Activated naive CD4-positive, alpha-beta T cell (primary cell): ENCODE results near the gene SLC9A9.

ENCODE experiments used
- DNase-seq, 4 experiments: peaks; one replicate each; lab custom pipeline; 2025; lab: John Stamatoyannopoulos, UW

SLC9A9 gene

DNA sequence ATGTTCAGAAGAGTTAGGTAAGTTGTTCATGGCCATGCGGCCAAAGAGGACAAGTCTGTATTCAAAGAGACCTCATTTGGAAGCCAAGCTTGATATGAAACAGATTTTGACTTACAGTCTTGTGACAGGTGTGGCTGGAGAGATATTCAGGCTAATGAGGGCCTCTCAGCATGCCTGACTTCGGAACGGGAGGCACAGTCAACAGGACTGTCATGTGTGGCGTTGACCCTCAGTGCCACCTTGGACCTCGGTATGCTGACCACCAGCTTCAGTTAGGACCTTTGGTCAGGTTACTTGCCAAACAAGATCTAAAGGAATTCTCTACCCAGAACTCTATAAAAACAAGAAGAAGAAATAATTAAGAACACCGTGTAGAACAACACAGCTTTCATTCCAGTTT is 604.6 kb downstream of the SLC9A9 start:
- no peak for DNase-seq

DNA sequence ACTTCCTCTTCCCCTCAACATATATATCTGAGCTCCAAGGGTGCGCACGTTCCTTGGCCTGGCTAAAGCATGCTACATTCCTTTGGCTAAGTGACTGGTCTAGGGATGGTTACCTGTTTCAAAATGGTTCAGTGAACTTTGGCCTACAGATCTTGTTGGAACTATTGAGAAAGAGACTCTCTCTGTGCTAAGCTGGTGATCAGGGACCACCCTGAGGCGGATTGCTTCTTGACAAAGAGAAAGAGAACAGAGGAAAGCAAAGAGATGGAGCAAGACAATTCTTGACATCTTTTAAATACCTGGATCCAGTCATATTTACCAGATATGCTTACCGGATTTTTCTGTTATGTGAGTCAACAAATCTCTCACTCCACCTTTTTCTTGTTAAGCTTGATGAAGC is 605.6 kb downstream of the SLC9A9 start:
- no peak for DNase-seq

DNA sequence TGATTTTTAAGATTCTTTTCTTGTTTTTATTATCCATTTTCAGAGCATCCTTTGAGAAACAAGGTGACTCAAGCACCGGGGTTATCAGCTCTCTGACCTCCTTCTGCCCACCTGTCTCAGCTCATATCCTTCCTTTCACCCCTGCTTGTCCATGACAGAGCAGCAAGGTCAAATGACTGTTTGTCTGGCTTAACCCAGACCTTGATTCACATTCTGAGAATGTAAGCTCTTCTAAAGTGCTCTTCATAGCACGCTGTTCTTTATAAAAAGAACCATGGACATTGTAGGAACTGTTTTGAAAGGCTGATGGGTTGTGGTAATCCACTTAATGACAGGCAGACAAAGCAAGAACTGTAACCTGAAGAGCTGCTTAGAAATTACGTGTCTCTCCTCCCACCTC is 606.2 kb downstream of the SLC9A9 start:
- no peak for DNase-seq

DNA sequence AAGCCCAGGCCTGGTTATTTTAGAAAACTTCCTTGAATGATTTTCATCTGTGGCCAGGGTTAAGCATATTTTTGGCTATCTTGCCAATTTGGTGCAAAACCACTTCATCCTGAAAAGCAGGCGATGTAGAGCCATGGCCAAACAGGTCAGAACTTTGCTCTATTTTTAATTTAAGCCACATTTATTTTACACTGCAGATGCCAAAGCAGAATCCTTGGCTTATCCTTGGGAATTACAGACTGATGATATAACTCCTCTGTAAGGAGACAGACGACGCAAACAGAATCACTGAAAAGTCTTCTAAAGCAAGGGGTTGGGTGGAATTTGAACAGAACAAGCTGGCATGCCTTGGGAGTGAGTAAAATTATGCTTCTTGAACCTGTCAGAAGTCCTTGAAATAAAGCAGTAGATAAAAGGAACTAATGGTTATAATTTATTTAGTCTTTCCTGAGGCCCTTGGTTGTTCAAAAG is 606.8 kb downstream of the SLC9A9 start:
- DNase-seq: no peak

DNA sequence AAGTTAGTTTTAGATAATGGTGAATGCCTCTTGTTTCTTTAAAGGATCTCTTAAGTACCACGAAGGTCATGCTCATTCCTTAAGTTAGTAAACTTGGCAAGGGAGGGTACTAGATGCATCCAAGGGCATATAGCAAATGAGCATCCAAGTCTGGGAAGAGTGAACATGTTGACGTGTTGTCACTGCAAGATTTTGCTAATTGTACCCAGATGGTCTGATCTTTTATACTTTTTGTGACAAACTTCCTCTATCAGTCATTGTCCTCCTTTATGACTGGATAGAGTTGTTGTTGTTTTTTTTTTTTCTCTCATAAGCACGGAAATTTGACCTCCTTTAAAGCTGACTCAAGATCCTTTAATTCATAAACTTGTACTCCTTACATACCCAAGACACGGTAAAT is 607.4 kb downstream of the SLC9A9 start:
- DNase-seq: no peak

DNA sequence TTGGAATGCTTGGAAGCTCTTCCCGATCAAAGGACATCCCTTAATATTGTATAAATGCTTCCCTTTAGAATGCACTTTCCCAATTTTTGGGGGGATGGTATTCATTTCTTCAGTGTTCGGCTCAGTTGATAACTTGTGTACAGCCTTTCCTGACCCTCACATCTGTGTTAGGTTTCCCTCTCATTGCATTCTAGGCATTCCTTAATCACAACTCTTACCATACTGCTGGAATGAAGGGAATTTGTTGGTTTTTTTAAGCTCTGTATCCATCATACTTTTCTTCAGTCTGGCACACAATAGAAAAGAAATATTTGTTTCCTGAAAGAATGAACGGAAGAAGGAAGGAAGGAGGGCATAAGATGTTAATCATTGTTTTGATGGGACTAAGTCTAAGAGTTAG is 609.2 kb downstream of the SLC9A9 start:
- DNase-seq: no peak

DNA sequence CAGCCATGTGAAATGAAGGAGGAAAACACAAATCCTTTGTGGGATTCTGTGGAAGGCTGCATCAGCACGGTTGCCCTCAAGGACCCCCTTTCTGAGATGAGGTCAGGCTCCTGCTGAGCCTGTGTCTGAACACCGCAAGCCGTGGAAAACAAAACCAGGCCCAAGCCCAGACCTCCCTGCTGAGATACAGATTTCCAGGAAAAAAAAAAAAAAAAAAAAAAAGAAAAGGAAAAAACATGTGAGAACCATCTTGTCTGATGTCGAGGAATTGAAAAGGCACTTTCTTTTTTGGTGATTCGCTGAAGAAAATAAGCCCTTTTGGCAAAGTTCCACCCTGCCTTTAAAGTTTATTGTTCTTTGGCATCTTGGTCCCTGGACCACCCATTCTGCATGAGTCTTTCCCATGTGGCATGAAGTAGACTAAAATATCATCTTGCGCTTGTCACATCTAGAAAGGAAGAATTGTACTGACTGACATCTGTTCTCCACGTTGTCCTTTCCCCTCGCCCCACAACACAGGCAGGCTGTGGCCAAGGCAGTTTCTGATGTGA is 611.1 kb downstream of the SLC9A9 start:
- no peak for DNase-seq

DNA sequence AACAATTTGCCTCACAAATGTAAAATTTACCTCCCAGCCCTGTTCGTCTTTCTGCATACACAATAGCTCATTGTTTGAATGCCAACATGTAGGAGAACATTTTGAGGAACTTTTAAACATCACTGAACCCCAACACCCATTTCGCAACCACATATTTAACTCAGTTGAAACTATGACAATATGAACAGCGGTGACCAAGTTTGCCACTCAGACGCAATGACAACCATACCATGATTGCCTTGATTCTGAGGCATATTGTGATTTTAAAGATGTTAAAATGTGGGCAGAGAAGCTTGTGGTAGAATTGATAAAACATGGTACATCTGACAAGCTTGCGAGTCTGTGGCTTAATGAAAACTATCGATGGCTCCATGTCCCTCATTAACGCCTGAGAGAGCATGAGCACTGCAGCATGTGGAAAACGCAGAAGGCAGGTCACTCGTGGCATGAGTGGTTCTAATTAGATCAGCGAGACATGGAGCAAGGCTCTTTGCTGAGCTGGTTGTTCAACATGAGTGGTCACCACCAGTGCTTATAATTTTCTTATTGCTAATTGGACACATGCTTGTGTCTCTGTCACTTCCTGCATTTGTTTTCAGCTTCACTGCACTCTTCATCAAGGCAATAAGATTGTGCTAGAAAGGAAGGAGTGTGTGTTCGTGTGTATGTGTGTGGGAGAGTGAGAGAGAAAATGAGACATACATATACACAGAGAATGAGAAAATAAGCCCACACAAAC is 611.9 kb downstream of the SLC9A9 start:
- DNase-seq: no peak

DNA sequence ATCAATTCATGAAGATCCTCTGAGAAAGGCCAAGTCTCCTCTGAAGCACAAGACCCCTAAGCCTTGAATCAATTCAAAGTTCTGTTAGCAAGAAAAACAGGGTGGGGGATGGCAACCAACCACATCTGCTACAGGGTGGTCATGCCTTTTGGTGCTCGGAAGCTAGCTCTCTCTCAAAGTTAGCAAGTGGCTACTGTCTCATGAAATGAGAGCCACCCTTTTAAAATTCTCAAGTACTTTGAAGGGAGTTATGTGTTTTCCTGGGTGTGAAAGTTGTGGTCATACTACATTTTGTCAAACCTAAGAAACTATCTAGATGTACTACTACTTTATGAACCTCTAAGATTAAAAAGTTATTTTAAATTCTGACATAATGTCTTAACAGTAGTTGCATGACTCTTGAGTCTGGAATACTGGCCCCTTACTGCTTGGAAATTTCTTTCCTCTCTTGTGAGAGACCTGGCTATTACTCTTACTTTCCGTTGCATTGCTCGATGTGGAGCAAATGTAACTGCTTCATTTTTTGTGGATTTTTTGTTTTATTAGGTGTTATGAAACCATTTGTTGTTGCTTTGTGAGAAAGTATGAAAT is 612.6 kb downstream of the SLC9A9 start:
- DNase-seq: no peak

DNA sequence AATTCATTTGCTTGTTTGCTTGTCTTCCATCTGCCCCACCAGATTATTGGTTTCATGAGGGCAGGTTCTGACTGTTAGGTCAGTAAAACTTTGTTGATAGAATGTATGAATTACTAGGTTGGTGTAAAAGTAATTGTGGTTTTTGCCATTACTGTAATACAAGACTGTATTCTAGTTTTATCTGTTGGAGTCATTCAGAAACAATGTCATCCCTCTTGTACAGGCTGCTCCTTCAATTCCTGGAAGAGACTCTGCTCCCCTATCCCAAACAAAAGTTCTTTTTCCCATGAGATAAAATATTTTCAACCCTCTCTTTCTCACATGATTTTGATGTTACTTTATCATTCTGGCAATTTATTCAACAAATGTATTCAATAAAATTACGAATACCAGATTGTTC is 613.7 kb downstream of the SLC9A9 start:
- no peak for DNase-seq

DNA sequence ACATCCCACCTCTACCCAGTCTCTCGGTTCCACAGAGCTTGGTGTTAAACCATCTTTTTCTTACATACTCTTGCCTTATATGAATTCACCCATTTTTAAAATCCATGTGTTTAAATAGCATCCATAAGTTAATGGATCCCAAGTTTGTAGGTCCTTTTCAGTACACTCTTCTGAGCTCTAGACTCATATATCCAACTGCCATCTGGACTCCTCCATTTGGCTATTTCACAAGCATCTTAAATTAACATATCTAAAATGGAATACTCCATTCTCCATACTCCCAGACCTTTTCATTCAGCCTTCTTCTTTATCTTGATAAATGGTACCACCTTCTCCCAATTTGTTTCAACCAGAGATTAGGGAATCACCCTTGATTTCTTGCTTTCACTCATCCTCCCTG is 615.3 kb downstream of the SLC9A9 start:
- no peak for DNase-seq

DNA sequence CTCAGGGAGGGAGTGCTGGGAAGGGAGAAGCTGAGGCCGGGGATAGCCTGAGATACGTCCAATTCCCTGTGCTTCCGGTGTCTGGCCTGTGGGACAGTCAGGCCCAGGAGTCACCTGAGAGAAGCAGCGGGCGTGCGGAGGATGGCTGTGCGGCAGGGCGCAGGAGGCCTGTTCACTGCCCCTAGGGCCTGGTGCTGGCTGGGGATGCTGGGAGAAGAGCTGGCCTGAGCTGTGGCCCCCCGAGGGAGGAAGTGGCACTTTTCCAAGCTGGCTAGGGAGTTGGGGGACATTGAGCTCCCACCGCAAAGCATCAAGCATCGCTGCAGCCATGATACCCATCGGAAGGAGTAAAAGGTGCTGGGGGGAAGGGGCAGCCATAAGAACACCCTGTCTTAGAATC is 619.9 kb downstream of the SLC9A9 start:
- DNase-seq: no peak

DNA sequence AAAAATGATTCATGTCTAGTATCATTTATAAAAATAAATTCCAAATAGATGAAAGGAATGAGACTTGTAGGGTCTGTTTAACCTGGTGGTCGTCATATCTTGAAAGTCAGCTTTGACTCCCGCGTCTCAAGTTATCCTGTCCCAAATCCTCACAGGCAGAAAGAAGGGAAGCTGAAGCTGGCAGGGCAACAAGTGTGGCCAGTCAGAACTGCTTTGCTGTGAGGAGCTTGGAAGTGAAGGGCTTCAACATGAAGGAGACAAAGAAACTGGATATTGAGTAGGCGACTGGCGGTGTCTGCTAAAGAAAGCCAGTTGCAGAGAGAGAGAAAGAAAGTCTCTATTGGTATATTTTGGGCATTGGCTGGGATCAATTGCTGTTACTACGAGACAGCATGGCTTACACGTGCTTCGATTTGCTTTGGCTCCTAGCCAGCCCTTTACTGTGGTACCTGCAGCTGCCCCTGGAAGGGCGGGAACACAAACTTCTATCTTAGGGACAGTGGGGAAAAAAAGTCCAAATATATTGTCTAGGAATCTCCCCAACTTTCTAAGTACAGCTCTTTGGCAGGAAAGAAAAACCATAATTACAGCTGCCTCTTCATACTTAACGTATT is 621.5 kb downstream of the SLC9A9 start:
- no peak for DNase-seq

DNA sequence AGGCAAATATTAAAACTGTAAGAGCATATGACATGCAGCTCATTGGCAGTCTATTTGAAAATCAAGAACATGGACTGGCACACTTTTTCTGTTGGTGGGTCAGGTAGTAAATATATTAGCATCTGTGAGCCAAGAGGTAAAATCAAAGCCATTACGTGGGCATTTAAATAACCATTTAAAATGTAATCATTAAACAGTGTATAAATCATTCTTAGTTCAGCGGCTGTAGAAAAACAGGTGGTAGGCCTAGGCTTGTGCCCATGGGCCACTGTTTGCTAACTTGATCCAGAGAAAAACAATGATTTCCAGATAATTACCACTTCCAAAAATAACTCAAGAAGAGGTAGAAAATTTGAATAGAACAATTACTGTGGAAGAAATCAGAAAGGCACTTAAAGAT is 623.6 kb downstream of the SLC9A9 start:
- no peak for DNase-seq

DNA sequence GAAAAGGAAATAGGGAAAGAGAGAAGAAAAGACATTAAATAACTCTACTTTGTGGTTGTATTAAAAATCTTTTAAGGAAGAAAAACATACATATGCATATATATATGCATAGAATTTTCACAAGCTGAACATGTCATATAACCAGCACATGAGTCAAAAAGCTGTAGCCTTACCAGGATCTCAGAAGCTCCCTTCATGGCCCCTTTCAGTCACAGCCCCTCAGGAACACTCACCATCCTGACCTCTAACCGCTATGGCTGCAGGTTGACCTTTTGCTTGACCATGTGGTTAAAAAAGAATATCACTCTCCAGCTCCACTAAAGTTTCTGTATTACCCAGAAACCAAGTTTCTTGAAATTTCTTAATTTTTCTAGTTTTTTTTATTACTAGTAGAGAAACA is 625.3 kb downstream of the SLC9A9 start:
- no peak for DNase-seq

DNA sequence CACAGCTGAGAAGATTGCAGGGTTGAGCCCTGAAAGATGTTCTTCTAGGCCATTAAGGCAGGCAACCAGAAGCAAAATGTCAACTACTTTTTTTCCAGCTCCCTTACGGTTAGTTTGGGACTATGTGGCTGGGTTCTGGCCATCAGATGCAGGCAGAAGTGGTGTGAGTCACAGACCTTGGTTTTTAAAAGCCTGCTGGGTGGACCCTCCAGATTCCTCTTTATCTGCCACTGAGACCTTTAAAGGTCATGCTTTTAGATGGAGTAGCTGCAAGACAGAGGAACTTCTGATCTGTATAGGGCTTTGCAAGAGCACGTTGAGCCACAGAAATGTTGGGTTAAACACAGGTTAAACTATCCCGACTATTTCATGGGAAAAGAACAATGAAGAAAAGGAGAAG is 625.8 kb downstream of the SLC9A9 start:
- no peak for DNase-seq

DNA sequence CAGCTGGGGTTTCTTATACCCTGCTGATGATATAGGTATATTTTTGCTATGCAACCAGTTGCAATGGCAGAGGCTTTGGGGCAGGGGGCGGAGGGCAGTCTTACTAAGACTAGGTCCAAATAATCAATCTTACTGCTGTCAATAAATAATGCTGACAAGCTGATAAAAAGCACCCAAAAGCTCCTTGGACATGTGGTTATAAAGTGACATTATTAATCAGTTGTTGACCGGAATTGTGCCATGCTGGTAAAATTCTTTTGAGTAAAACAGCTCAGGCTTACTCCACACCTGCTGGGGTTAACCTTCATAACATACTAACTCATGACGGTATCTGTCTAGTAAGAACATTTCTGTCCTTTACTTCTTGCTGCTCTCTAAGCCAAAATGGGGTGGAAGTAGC is 626.8 kb downstream of the SLC9A9 start:
- DNase-seq: no peak

DNA sequence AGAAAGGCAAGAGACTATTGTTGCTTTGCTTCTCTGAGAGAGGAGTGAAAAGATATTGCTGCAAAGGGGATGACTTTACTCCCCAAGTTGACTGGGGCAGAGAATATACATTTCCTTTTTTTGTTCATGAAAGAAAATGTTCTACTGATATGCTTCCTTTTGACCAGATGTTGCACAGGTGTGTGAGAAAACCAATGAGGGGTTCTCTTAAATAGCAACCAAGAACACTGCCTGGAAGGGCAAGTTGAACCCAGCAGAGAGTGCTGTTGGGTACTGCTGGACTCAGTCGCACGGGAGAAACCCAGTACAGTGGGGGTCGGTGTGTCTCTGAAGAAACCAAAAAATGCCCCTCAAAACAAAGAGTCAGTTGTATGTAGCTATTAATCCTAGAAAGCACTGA is 627.5 kb downstream of the SLC9A9 start:
- DNase-seq: no peak

DNA sequence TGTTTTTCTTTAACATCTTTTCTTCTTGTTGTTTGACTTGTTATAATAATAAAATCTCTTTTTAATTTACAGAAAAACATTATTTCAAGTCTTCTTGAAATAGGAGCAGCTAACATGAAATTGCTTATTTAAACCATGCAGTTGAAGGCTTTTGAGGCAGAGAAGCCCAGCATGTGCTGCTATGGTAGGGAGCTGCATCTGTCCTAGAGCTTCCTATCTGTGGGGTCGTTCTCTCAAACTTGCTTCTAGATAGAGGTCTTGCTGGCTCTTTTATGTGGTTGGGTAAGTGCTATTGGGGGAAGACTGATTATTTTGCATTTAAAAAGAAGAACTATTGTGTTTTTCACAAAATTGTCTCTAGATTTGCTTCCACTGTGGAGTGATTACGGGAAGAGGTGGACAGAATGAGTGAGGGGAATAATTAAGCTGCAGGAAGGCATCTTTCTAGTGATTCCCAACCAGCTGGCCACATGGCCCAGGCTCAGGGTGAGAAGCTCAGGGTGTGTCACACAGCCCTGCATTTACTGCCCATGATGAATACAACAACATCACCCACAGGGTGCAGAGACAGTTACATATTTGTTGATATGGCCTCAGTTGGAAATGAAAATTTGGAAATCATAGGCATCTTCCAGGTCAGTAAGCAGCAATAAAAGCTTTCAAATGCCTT is 630.0 kb downstream of the SLC9A9 start:
- DNase-seq: no peak

DNA sequence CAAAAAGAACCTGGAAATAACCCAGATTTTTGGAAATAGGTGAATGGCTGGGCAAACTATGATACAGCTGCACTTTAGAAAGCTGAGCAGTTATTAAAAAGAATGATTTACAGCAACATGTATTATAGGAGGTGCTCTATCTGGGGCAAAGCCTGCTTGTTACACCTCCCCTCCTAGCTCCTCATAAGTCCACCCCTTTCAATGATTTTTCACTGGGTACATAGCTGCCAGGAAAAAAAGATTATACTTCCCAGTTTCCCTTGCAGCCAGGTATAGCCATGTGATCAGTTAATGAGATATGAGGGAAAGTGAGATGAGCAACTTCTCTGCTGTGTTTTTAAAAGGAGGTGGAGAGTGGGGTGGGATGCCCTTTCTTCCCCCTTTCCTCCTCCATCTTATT is 631.0 kb downstream of the SLC9A9 start:
- DNase-seq: no peak

DNA sequence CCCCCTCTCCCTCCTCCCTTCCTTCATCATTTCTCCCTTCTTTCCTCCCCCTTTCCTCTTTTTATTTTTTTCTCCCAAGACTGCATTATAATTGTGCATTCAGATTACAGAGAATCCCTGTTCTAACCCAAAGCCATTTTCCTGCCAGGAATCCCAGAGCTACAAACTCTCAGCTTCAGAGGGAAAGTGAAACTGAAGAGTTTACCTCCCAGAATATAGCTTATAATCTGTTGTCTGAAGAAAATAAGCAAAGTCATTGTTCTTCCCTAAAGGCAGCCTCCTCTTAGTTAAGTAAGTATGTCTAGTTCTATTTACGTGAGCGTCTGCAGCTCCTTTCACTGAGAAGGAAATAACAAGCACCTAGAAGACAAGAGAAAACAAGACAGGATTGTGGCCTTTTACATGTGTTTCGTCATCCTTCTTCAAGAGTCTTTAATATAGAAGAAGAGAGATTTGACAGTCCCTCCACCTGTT is 631.5 kb downstream of the SLC9A9 start:
- DNase-seq: no peak
